Esophagus muscularis mucosa (tissue), 3 donors: ENCODE results near the gene PKNOX1.
"Not testable (repeated sequence)": the region's sequence is repeated elsewhere in the genome, so short reads cannot be mapped to it uniquely, and the experiment has no call there.

ENCODE experiments used
- POLR2A ChIP-seq: fragments of 450-650 bp; IDR thresholded peaks from one replicate; pipeline ENCODE4 v1.6.1; 2017; ENCODE audit warnings: antibody characterized with exemption, moderate library complexity, mild to moderate bottlenecking, low read depth
- POLR2AphosphoS5 ChIP-seq, 2 donors: sonication (generic); formaldehyde crosslinking; IDR thresholded peaks; one replicate each; pipeline ENCODE4 v1.6.1; 2017; ENCODE audit warnings: antibody characterized with exemption in 2 of 2
- TF ChIP-seq, protein P1 (sequence below), 3 experiments: fragments of 200-600 bp in 2 of 3; fragments of 450-650 bp in 1 of 3; sonication (generic) in 2 of 3; IDR thresholded peaks; one replicate each; pipeline ENCODE4 v1.5.1; 2017 to 2019; ENCODE audit warnings: antibody characterized with exemption in 3 of 3, mild to moderate bottlenecking in 2 of 3, moderate library complexity in 1 of 3

- not testable (repeated sequence) for TF ChIP-seq POLR2AphosphoS5 (IDR thresholded peaks at IDR 0.05); POLR2A
- TF ChIP-seq, protein P1, sequence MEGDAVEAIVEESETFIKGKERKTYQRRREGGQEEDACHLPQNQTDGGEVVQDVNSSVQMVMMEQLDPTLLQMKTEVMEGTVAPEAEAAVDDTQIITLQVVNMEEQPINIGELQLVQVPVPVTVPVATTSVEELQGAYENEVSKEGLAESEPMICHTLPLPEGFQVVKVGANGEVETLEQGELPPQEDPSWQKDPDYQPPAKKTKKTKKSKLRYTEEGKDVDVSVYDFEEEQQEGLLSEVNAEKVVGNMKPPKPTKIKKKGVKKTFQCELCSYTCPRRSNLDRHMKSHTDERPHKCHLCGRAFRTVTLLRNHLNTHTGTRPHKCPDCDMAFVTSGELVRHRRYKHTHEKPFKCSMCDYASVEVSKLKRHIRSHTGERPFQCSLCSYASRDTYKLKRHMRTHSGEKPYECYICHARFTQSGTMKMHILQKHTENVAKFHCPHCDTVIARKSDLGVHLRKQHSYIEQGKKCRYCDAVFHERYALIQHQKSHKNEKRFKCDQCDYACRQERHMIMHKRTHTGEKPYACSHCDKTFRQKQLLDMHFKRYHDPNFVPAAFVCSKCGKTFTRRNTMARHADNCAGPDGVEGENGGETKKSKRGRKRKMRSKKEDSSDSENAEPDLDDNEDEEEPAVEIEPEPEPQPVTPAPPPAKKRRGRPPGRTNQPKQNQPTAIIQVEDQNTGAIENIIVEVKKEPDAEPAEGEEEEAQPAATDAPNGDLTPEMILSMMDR (IDR thresholded peaks at IDR 0.05): not testable (repeated sequence)
Measured at GRCh38 chr21:42927474-42928200, 46.7 kb upstream of the PKNOX1 start.
